Measurements from ENCODE around the gene SLC13A3. TPM values are rescaled to one million over a fixed set of nuclear protein-coding genes. Genes with fewer than 3 reads are reported as not detected.

The SLC13A3 gene
- total and polyA plus RNA-seq, 3 donors from 2014 or later: 3.2 to 9.1 (median 4.1) TPM

- TF ChIP-seq POLR2A (IDR thresholded peaks at IDR 0.05): no peak
- TF ChIP-seq, protein P1, sequence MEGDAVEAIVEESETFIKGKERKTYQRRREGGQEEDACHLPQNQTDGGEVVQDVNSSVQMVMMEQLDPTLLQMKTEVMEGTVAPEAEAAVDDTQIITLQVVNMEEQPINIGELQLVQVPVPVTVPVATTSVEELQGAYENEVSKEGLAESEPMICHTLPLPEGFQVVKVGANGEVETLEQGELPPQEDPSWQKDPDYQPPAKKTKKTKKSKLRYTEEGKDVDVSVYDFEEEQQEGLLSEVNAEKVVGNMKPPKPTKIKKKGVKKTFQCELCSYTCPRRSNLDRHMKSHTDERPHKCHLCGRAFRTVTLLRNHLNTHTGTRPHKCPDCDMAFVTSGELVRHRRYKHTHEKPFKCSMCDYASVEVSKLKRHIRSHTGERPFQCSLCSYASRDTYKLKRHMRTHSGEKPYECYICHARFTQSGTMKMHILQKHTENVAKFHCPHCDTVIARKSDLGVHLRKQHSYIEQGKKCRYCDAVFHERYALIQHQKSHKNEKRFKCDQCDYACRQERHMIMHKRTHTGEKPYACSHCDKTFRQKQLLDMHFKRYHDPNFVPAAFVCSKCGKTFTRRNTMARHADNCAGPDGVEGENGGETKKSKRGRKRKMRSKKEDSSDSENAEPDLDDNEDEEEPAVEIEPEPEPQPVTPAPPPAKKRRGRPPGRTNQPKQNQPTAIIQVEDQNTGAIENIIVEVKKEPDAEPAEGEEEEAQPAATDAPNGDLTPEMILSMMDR (IDR thresholded peaks at IDR 0.05): no peak
- no peak overlapping the region for H3K4me3 ChIP-seq
- WGBS, 2 donors: 87% methylated on average over 9 of the region's 9 CpGs; no CpG with 5 or more reads in 1 of the 2 donors
- H3K9me3 ChIP-seq: no peaks in the 10 kb centered on the region
- peaks cover 11% of the 10 kb centered on the region for H3K4me1 ChIP-seq
- intact Hi-C loops (cut with DNase I; ENCODE audit: low total_unique reads): no loop called here
- no peaks in the 10 kb centered on the region for H3K36me3 ChIP-seq (ENCODE audit: low read depth, missing control alignments)
- H3K27ac ChIP-seq: no peak overlapping the region
- no peak for DNase-seq
- no peaks in the 10 kb centered on the region for H3K27me3 ChIP-seq
Measured at GRCh38 chr20:46545827-46546138, 105.5 kb downstream of the SLC13A3 start.

DNA sequence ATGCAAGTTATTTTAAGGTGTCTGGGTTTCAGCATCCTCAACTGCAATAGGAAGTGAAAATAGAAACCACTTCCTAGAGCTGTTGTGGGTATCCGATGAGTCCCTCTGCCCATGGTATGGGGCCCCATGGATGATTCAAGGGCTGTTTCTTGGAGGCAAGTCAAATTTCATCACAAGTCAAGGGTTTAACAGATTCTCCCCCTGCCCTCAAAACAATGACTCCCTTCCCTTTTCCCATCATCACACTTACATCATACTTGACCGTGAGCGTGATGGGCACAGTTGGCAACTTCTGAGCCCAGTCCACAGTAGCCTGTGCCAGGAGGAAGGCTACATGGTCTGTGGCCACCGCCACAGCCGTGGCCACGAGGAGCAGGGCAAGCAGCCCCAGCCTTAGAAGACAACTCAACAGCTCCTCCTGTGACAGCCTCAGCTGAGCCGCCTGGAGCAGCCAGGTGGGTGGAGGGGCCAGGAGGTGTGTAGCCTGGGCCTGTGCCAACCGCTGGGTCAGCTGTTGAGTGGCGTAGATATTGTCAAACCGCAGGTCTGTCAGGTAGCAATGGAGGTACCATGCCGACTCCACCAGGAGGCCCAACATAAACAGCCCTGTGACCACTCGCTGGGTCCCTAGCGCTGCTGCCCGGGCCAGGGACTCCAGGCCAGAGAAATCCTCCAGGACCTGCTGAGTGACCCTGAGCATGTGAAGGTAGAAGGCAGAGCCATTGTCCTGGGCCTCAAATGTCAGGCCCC, 106.0 kb downstream of the SLC13A3 start:
- DNase-seq: no peak
- TF ChIP-seq, protein P1 (IDR thresholded peaks at IDR 0.05): no peak
- no peak for TF ChIP-seq POLR2A (IDR thresholded peaks at IDR 0.05)
- intact Hi-C loops (cut with DNase I; ENCODE audit: low total_unique reads): no loop called here
- Histone ChIP-seq H3K4me1 (peaks cover 11% of the 10 kb centered on the region), H3K27me3 (no peaks in the 10 kb centered on the region), H3K27ac (no peak overlapping the region), H3K36me3 (ENCODE audit: low read depth, missing control alignments) (no peaks in the 10 kb centered on the region), H3K4me3 (no peak overlapping the region), H3K9me3 (no peaks in the 10 kb centered on the region)
- WGBS, 2 donors: 86 to 89% methylated on average over 10 to 14 of the region's 14 CpGs

- Histone ChIP-seq H3K27me3 (no peaks in the 10 kb centered on the region), H3K27ac (no peak overlapping the region), H3K4me3 (no peak overlapping the region), H3K9me3 (no peaks in the 10 kb centered on the region), H3K36me3 (ENCODE audit: low read depth, missing control alignments) (no peaks in the 10 kb centered on the region), H3K4me1 (peaks cover 11% of the 10 kb centered on the region)
- DNase-seq: no peak
- no peak for TF ChIP-seq POLR2A (IDR thresholded peaks at IDR 0.05)
- TF ChIP-seq, protein P1 (IDR thresholded peaks at IDR 0.05): no peak
- 85 to 91% methylated on average over 3 of the region's 3 CpGs for WGBS, 2 donors
- intact Hi-C loops (cut with DNase I; ENCODE audit: low total_unique reads): no loop called here
Measured at GRCh38 chr20:46544576-46544975, 106.7 kb downstream of the SLC13A3 start.

- intact Hi-C loops (cut with DNase I; ENCODE audit: low total_unique reads): no loop called here
- no peak overlapping the region for H3K27ac ChIP-seq
- 30 to 36% methylated on average over 1 of the region's 1 CpG for WGBS, 2 donors
Measured at GRCh38 chr20:46543959-46544358, 107.3 kb downstream of the SLC13A3 start.

More at GRCh38 chr20:46543959-46544358, 107.3 kb downstream of the SLC13A3 start:
- H3K9me3 ChIP-seq: no peaks in the 10 kb centered on the region
- H3K27me3 ChIP-seq: no peaks in the 10 kb centered on the region
- no peak for DNase-seq
- H3K4me1 ChIP-seq: peaks cover 11% of the 10 kb centered on the region
- no peak overlapping the region for H3K4me3 ChIP-seq
- no peaks in the 10 kb centered on the region for H3K36me3 ChIP-seq (ENCODE audit: low read depth, missing control alignments)
- TF ChIP-seq, protein P1 (IDR thresholded peaks at IDR 0.05): no peak
- no peak for TF ChIP-seq POLR2A (IDR thresholded peaks at IDR 0.05)
